CD4-positive, alpha-beta T cell treated with Interleukin-17A for 1 hour (primary cell): ENCODE data around the gene FUCA2.
"Not testable (repeated sequence)": the region's sequence is repeated elsewhere in the genome, so short reads cannot be mapped to it uniquely, and the experiment has no call there.

ENCODE experiments used
- DNase-seq: peaks from one replicate; pipeline ENCODE4 v3.0.0-alpha.2; 2020

FUCA2 gene

DNA sequence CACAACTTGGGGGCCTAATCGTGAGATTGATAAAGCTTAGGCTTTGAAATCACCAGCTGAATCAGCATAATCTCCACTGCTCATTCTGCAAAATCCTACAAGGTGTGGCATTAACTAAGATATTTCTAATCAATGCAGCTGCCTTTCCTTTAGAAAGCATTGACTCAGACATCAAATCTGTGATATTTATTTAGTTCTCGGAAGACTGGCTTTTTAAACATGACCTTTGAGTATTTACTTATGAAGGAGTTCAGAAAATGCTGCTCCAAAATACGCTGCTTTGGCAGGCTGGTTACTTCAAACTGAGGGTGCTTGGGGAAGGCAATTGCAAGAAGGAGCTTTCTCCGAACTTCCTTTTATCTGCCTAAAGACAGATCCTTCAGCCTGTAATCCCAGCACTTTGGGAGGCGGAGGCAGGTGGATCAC, 23.7 kb upstream of the FUCA2 start:
- no peak for DNase-seq

DNA sequence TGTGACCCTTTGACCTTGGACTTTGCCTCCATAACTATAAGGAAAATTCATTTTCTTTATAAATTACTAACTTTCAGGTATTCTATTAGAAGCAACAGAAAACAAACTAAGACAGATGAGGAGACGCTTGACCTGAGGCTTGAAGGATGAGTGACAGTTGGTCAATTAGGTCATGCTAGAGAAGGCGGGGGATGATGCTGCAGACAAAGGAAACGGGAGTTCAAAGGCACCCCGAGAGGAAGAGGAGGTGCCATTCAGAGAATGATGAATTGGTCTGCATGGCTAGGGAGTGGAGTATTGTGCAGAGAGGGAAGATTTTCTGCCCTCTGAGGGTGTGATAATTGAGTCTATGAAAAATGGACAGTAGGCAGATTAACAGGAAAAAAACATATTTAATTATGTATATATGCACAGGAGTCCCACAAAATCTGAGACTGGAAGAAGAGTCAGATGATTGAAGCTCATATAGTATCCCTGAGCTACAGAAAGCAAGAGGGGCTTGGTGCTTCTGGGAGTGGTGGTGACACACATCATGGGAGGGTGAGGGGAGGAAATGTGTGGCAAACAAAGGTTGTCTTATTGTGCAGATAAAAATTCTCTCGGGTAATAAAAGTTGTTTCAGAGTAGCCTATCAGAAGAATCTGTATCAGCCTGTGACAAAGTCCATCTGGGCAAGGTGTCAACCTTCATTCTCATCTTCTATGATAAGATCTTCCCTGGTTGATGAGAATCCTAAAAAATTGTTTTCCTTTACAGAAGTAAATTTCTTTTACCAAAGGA, 20.4 kb upstream of the FUCA2 start:
- DNase-seq, result no peak

DNA sequence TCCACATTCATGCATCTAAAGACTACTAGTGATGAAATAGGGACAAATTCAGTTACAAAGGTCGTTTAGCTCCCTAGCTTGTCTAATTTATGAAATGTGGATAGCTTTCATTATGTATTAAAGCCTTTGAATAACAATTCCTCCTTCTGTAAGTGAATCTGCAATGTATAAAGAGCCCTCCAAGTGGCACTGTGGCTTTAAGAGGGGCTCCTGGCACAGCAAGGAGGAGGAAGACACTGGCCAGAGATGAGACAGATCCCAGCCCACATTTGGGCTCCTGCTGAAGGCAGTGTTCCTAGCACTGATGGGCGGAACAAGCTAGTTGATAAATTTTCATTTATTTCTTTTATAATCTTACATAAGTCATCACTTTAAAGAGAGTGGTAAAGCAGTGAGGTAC, 17.6 kb upstream of the FUCA2 start:
- DNase-seq, result no peak

DNA sequence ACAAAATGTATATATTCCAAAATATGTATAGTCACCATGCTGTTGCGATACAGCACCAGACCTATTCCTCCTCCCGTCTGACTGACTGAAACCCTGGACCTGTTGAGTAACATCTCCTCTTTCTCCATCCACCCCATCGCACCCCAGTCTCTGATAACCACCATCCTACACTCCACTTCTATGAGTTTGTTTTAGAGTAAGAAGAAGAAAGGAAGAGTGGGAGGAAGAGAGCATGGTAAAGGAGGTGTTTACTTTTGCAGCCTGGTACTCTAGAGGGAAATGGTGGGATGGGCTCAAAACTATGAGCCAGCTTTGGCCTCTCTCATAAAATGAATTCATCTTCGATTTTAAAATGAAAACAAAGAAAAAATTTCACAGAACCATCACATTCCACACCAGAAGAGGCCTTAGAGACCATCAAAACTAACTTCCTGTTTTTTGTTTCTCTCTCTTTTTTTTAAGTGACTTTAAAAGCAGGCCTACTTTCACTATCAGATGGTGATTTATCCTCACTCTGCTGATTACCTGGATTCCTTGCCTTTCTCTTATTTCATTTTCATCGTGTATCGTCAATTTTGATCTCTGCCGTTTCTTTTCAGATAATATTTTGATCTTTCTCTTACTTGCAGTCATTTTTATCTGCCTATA, 16.8 kb upstream of the FUCA2 start:
- no peak for DNase-seq

DNA sequence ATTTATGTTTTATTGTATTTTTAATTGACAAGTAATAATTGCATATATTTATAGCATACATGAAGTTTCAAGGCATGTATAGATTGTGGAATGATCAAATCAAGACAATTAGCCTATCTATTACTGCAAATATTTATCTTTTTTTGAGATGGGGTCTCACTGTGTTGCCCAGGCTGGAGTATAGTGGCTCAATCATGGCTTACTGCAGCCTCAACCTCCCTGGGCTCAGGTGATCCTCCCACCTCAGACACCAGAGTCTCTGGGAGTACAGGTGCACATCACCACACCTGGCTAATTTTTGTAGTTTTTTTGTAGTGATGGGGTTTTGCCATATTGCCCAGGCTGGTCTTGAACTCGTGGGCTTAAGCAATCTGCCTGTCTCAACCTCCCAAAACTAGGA, 16.2 kb upstream of the FUCA2 start:
- DNase-seq, result no peak

DNA sequence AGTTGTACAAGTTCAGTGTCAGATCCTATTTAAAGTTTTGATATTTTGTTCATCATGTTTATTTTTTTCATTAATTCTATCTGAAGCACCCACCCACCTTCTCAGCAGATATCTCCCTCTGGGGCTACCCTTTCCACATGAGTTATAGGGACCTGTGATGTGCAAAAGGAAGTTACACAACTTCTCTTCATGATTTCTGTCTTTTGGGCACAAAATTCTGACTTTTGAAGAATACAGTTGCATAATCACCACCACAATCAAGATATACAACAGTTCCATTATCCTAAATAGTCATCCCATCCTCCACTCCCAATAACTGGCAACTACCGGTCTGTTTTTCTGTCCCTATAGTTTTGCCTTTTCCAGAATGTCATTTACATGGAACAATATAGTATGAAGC, 13.8 kb upstream of the FUCA2 start:
- no peak for DNase-seq

DNA sequence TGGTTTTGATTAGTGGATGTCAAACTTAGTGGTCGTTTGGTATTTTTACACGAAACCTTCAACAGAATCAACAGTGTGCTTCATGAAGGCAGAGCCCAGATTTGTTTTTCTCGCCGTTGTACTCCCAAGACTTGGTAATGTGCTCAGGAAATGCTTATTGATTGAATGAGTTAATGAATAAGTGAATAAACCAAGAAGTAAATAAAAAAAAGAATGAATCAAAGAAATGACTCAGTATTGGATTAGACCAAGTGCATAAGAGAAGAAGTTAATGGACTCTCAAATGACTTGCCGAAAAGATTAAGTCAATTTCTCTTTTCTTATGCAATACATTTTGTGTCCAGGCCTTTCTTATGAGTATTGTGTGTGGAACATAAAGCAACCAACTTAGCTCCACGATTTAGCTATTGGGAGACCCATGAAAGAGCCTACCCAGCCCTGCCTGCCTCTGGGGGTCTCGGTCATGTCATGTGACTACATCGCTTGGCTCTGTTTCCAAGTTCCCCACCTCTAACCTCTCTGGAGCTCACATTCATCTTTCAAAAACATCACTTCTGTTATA, 10.6 kb upstream of the FUCA2 start:
- no peak for DNase-seq

DNA sequence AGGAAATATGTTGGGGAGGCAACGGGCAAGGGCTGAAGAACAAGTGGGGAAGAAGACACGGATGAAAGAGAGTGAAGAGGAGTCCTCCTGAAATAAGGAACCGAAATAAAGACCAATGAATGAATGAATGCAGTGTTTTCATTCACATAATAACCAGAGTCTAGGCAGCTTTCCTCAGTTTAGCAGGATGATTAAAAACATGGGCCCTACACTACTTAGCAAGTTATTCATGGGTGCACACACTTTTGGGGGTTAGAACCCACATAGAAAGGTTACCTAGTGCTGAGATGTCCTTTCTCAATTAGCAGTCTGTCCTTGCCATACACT, 5.9 kb upstream of the FUCA2 start:
- DNase-seq, result no peak

DNA sequence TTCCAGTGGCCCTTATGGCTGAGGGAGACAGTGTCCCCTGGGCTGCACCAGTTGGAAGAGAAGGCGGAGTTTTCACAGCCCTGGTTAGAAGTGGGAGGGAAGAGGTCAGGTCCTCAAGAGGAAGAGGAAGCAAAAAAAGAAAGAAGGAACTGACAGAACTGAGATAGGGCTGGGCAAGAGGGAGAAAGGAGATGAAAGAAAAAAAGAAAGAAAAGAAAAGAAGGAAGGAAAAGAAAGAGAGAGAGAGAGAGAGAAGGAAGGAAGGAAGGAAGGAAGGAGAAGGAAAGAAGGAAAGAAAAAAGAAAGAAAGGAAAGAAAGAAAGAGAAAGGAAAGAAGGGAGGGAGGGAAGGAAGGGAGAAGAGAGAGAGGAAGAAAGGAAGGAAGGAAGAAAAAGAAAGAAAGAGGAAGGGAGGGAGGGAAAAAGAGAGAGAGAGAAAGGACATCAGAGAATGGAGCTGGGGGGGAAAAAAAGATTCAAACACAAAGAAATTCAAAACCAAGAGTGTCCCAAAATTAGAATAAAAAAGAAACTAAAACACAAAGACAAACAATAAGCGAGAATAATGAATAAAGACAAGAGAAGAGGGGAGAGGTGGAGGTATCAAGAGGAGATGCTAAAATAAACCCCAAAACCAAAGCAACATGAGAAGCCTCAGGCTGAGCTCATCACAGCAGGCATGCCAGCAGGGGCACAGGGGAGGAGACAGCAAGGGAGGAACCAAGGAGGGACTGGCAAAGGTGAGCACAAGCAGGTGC, 5.3 kb upstream of the FUCA2 start:
- DNase-seq, result no peak

DNA sequence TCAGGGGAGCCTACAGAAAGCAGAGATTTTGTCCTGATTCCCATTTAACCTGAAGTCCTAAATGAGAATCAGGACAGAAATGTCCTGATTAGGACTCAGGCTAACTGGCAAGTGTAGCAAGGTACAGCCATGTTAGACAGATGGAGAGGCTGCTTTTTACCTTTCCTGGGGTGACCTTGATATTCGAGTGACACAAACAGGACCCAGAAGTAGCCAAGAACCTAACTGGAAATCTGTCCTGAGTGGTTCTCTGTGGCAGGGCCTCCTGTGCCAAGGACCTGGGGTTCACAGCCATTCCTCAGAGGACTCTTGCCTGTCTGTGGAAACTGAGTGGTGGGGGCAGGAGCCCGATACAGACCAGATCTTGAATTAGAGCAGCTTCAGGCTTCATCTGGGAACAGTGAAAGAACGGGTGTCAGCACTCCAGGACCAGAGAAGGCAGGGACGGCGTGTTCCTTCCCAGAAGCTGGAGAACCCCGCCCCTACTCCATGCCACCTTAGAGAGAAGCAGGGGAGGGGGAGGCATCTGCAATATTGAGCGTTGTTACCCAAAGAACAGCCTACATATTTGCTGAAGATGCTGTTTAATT, 4.3 kb upstream of the FUCA2 start:
- DNase-seq, result no peak

DNA sequence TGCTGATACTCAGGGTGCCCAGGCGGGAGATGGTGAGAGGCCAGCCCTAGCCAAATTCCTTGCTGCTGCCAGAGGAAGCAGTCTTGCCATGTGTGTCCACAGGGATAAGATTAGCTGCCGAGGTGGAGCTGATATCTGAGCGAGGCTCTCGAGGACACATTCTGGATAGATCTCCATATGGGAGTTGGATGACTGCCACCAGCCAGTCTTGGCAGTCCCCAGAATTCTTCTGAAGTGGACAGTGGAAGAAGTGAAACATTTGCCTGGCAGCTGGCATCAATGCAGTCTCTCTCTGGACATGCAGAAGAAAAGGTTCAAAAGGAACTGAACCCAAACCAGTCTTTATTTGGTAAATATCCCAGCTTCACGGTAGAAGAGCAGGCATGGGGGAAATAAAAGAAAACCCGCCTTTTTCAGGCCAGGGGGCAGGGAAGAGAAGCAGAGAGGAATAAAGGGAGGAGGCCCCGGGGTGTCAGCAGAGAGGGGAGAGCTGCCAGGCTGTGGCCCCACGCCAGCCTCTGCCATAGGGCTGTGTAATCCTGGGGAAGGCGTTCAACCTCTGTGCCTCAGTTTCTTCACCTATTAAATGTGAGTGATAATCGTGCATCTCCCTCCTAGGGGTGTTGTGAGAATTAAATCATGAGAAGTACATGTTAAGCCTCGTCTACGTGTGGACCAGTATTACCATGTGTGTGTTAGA, 3.7 kb upstream of the FUCA2 start:
- no peak for DNase-seq

DNA sequence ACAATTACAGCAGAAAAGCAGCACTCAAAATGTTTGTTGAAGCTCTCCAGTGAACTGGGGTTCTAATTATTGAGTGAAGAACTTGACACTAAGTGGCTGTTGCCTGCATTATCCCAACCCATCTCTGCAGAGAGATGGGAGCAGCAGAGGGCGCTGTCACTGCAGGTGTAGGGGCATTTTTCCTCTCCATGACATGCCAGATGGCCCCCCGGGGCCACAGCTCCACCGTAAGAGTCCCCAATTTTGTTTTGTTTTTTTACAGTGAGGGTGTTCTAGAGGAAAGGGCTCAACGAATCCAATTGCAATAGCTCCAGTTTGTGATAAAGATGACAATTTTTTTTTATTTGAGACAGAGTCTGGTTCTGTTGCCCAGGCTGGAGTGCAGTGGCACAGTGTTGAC, 1.9 kb upstream of the FUCA2 start:
- peak; percentile 57 for DNase-seq

DNA sequence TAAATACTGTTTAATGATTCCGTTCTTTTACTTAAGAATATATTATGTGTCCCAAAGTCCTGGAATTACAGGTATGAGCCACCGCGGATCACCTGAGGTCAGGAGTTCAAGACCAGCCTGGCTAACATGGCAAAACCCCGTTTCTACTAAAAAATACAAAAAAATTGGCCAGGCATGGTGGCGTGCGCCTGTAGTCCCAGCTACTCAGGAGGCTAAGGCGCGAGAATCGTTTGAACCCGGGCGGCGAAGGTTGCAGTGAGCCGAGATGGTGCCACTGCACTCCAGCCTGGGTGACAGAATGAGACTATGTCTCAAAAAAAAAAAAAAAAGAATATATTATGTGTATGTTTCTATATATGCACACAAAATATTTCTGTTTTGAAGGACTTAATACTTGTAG, 1.2 kb downstream of the FUCA2 start:
- not testable (repeated sequence) for DNase-seq

DNA sequence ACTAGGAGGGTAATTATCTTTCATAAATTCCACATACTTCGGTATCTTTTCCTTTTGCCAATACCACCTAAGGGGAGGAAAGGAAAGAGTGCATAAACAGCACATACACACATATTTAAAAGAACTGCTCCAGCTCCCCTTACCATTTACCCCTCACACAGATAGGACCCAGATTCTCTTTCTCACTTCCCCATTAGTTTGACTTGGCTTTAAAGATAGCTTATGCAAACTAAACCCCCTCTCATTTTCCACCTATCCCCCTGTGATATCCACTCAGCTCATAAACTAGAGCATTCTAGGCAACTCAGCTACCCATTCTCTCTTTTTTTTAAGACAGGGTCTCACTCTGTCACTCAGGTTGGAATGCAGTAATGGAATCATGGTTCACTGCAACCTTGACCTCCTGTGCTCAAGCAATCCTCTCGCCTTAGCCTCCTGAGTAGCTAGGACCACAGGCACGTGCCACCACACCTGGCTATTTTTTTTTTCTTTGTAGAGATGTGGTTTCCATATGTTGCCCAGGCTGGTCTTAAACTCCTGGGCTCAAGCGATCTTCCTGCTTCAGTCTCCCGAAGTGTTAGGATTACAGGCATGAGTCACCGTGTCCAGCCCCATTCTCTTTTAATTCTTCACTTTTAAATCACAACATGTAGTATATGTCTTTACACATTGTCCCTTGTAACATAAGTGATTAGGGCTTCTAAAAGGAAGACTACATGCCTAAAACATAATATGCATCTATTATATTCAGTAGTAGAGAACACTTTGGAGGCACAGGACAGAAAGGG, 4.0 kb downstream of the FUCA2 start:
- DNase-seq, result no peak

DNA sequence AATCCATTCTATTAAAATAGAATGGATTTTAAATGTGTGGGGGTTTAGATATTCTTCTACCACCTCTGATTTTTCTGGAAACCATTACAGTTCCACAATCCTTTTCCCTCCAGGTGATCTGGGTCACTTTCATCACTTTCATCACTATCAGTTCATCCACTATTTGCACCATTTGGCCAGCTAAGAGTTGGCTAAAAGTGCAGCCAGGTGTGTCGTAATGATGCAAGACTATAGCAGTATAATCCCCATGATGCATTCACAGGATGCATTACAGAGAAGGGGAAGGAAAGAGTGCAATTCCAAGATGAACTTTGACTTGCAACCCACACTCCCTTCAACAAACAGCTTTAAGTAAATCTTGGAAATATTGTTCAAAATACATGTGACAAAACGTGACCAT, 4.9 kb downstream of the FUCA2 start:
- no peak for DNase-seq

DNA sequence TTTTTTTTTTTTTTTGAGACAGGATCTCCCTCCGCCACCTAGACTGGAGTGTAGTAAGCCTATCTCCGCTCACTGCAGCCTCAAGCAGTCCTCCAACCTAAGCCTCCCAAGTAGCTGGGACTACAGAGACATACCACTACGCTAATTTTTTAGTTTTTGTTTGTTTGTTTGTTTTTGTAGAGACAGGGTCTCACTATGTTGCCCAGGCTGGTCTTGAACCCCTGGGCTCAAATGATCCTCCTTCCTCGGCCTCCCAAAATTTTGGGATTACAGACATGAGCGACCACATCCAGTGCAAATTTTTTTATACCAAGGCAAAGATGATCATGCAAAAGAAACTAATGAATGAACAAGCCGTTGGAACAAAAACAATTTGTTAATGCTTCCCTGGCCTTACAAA, 5.3 kb downstream of the FUCA2 start:
- no peak for DNase-seq

DNA sequence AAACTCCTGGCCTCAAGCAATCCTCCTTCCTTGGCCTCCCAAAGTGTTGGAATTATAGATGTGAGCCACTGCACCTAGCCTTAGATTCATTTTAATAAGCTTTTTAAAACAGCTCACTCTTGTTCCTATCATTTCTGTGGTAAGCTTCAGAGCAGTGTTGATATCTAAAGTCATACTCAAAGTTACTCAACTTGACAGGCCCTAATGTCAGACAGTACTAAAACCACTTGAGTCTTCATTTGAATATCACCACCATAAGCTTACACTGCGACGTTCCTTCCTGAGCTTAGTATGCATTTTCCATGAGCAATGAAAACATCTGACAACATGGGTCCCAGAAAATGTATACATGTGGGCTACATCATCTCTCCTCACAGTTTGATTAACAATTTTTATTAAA, 6.0 kb downstream of the FUCA2 start:
- no peak for DNase-seq

DNA sequence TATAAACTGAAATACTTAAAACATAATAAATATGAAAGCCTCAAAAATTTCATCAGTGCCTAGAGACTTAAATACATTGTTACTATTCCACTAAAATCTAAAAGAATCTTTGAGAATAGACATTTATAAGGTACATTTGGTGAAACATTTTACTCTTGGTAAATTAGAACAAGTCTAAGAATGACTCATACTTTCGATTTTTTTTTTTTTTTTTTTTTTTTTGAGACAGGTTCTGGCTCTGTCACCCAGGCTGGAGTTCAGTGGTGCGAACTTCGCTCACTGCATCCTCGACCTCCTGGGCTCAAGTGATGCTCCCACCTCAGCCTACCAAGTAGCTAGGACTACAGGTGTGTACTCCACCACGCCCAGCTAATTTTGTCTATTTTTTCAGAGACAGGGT, 6.4 kb downstream of the FUCA2 start:
- DNase-seq, result no peak

DNA sequence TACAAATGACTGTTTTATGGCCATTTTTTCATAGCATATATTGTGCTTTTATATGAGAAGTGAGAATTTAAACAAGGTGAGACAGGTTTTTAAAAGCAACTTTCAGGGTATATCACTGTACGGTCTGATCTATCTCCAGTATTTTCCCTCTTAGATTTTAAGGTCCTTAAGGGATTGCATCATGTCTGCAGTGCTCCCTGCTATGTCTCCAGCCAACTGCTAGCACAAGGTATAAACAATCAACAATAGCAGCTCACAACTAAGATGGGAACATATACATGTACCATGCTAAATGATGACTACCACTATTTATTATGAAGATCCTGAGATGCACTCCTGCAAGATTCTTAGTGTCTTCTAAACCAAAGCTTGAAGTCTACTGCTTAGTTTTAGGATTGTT, 7.2 kb downstream of the FUCA2 start:
- no peak for DNase-seq

DNA sequence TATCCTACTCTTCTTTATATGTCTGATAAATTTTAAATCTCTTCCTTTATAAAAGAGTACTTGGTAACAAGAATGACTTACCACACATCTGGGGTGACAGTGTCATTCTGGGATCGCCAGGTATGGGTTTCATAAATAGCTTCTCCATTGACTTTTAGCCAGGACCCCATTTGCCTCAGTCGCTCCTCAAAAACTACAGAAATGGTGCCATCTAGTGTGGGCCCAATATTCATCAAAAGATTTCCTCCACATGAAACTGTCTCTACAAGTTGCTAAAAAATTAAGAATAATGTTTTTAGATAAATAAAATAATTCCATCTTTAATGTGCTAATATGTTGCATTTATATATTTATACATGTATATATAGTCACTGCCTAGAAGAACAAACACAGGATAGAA, 9.7 kb downstream of the FUCA2 start:
- no peak for DNase-seq

DNA sequence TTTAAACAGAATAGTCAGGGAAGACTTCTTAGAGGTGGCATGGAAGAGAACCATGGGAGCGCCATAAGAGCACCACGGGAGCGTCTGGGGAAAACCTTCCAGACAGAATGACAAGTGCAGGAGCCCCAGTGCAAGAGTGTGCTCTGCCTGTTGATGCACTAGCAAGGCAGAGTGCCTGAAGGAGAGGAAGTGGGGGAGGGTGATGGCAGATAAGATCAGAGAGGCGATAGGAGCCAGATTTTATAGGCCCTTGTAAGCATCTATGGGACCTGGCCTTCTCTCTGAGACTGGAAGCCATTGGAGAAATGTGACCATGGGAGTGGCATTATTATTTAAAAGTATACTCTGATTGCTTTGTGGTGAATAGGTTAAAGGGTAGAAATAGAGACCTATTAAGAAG, 13.1 kb downstream of the FUCA2 start:
- DNase-seq, result peak; percentile 27

DNA sequence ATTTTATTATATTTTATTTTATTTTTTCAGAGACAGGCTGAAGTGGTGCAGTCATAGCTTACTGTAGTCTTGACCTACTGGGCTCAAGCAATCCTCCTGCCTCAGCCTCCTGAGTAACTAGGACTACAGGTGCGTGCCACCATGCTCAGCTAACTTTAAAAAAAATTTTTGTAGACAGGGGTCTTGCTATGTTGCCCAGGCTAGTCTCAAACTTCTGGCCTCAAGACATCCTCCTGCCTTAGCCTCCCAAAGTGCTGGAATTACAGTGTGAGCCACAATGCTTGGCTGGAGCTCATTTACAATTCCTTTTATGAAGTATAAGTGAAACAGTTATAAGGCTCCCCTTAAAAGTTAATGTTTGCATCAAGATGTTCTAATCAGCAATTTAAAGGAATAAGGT, 14.5 kb downstream of the FUCA2 start:
- no peak for DNase-seq
